Measurements from ENCODE around the gene RUNDC1.

The RUNDC1 gene

GRCh38 chr17:43042025-43042628 lies 61.8 kb downstream of the RUNDC1 start:
- DNase-seq (ENCODE audit: low read depth, low spot score), result no peak
